ENCODE measurements around the gene COPG2.
"Not testable (repeated sequence)": the region's sequence is repeated elsewhere in the genome, so short reads cannot be mapped to it uniquely, and the experiment has no call there.

The COPG2 gene, protein sequence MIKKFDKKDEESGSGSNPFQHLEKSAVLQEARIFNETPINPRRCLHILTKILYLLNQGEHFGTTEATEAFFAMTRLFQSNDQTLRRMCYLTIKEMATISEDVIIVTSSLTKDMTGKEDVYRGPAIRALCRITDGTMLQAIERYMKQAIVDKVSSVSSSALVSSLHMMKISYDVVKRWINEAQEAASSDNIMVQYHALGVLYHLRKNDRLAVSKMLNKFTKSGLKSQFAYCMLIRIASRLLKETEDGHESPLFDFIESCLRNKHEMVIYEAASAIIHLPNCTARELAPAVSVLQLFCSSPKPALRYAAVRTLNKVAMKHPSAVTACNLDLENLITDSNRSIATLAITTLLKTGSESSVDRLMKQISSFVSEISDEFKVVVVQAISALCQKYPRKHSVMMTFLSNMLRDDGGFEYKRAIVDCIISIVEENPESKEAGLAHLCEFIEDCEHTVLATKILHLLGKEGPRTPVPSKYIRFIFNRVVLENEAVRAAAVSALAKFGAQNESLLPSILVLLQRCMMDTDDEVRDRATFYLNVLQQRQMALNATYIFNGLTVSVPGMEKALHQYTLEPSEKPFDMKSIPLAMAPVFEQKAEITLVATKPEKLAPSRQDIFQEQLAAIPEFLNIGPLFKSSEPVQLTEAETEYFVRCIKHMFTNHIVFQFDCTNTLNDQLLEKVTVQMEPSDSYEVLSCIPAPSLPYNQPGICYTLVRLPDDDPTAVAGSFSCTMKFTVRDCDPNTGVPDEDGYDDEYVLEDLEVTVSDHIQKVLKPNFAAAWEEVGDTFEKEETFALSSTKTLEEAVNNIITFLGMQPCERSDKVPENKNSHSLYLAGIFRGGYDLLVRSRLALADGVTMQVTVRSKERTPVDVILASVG

DNA sequence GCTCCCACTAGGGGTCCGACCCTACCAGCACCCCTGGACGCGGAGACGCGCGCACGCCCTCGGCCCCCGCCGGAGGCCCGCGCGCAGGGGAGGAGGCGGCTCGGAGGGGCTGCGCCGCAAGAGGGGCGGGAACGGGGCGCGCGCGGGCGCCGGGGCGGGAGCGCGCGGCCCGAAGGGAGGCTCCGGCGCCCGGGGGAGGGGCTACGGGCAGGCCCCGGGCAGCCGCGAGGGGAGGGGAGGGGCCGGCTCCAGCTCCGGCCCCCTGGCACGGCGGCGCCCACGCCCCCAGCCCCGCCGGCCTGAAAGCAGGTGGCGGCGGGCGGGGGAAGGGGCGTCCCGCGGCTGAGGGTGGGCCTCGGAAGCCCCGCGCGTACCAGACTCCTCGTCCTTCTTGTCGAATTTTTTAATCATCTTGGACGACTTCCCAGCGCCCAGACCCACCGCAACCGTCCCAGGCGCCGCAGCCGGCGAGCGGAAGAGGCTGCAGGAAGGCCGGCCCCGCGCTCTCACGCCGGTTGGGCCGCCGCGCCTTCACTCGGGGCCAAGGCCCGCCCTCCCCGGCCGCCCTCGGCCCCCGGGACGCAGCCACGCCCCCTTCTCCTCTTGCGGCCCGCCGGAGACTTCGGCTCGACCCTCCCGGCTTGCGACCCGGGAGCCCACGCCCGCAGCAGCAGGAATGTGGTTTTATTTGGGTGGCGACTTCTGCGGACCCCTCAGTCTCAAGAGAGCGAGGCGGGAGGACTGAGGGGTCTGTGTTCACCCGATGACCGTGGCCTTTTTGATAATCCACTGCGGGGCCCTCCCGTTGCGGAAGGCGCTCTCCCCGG, at the start of gene COPG2:
COPG2 (minus strand) TSS at position 491 of the 827 bp plus-strand sequence; CDS start at position 411, 80 bp downstream.
- no peak for FAIRE-seq

DNA sequence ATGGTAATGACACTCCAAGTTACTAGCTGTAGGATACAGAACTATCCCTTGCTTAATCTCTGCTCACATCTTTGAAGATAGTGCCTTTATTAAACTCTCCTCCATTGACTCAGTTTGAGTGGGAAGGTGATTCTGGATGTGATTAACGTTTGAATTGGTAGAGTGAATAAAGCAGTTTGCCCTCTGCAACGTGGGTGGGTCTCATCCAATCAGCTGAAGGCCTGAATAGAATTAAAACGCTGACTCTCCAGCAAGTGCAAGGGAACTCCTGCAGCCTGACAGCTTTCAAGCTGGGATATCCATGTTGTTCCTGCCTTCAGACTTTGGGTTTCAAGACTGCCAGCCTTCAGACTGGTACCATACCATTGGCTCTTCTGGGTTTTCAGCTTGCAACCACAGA, 43.9 kb upstream of the COPG2 start:
- FAIRE-seq: no peak

DNA sequence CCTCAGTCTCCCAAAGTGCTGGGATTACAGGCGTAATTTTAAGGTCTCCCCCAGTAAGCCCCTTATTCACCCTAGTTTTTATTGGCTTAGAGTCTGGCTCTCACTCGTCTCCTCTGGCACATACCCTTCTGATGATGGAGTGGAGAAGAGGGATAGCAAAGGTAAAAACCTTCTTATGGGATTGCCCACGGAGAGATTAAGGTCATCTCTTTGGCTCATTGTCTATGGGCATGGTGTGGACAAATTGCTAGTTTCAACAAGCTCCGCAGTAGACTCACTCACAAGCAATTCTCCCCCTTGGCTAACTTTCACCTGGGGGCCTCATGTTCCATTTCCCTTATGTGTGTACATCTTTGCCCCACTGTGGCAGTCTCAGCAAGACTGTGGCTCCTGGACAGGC, 40.2 kb upstream of the COPG2 start:
- no peak for FAIRE-seq

DNA sequence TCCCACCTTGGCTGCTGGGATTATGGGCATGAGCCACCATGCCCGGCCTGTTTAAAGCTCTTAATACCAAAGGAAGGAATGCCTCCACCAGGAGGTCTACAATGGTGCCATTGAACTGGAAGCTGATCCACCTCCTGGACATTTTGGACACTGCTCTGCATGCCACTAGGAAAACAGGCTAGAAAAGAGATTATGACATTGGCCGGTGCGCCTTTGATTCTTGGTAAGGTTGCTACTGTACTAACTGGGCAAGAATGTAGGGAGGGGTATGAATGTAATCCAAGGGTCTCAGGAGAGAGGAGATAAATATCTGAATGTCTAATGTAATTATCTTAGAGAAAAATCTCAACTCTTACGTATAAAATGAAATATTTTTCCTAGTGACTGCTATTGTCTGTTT, 39.5 kb upstream of the COPG2 start:
- no peak for FAIRE-seq

DNA sequence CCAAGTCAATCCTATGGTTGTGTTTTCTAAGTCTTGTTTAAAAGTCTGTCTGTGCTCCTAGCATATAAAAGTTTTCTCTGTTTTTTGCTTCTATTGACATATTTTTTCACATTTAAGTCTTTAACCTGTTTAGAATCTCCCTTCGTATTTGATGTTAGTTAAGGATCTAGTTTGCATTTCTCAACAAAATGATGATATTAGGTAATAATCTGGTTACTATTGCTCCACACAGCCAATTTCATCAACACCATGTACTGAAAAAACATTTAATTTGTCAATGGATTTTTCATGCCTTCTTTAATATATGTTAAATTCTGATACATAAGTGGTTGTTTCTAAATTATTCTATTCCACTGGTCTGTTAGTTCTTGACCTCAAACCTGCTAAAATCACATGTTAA, 35.3 kb upstream of the COPG2 start:
- FAIRE-seq: no peak

DNA sequence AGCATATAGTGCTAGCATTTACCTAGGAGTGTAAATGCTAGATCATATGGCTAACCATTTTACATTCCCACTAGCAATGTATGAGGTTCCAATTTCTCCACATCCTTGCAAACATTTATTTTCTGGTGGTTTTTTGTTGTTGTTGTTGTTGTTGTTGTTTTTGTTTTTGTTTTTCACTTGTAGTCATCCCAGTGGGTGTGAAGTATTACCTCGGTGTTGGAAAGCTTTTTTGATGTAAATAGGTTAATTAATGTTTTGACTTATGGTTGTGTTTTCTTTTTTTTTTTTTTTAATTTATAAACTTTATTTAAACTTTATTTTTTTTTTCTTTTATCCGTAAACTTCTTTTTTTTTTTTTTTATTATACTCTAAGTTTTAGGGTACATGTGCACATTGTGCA, 33.1 kb upstream of the COPG2 start:
- peak; percentile 21 for FAIRE-seq

GRCh38 chr7:130700760-130701159, 32.2 kb upstream of the COPG2 start:
- peak; percentile 27 for FAIRE-seq

- no peak for FAIRE-seq
Measured at GRCh38 chr7:130699686-130700085, 31.1 kb upstream of the COPG2 start.

DNA sequence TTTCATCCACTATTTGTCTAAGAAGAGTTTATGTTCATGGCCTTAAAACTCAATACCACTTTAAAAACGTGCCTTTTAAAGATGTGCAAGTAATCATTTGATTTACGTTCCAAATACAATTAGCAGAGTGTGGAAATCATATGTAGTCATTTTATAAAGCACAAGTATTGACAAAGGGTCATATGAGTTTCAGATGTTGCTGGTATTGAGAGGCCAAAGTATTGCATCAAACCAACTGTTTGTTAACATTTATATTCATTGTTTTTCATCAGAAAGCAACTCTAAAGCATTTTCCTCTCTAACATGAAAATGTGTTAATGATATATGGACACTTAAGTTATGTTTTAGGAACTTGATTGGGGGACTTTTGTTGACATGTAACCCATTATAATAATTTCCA, 29.3 kb upstream of the COPG2 start:
- no peak for FAIRE-seq

DNA sequence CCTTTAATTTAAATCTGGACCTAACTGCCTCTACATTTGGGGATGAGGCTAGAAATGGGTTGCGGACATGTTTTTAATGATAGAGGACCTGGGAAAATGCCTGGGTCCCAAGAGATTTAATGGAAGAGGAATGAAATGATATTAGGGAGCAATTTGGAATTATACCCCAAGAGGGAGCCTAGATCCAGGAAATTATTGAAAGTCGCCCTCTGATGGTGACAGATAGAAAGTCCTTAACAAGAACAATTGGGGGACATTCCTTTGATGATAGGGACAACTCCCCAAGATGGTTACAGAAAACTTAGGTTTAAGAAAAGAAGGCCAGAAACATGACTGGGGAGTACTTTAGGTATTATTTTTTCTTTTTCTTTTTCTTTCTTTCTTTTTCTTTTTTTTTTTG, 27.3 kb upstream of the COPG2 start:
- peak; percentile 79 for FAIRE-seq

DNA sequence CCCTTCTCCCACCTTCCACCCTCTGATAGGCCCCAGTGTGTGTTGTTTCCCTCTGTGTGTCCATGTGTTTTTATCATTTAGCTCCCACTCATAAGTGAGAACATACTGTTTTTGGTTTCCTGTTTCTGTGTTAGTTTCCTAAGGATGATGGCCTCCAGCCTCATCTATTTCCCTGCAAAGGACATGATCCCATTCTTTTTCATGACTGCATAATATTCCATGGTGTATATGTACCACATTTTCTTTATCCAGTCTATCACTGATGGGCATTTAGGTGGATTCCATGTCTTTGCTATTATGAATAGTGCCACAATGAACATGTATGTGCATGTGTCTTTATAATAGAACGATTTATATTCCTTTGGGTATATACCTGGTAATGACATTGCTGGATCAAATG, 23.8 kb upstream of the COPG2 start:
- FAIRE-seq: not testable (repeated sequence)

DNA sequence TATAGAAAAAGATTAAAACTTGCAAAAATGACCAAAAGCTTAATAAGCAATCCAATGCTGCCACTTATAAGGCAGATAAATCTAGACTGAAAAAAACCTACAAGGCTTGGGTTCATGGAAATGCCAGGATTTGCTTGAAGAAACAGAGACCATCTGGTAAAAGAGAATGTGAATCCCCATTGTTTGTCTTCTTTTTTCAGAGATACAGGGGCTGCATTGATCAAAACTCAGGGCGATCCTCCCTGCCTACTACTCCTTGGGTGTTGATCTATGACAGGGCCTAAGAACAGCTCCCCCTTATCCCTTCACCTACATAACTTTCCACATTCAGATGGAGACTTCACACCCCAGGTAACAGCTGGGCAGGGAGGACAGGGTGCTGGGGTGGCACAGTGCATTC, 21.1 kb upstream of the COPG2 start:
- FAIRE-seq: no peak

- FAIRE-seq: no peak
Measured at GRCh38 chr7:130683026-130683425, 14.5 kb upstream of the COPG2 start.

DNA sequence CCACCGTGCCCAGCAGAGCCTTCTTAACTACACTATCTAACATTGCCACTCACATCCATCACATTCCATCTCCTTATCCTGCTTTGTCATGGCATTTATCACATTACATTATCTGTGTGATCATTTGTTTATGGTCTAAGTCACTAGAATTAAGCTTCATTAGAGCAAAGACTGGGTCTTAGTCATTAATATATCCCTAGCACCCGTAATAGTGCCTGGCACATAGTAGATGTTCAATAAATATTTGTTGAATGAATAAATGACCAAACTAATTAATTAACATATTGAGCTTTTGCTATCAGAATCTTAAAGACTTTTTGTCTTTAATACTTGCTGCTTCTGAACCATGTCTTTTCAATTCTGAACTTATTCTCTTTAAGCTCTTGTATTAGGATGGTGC, 5.9 kb upstream of the COPG2 start:
- no peak for FAIRE-seq

- no peak for FAIRE-seq
Measured at GRCh38 chr7:130673066-130673465, 4.5 kb upstream of the COPG2 start.

GRCh38 chr7:130672146-130672545, 3.6 kb upstream of the COPG2 start:
- no peak for FAIRE-seq

GRCh38 chr7:130669085-130669700, 645 bp upstream of the COPG2 start:
- FAIRE-seq: no peak

- FAIRE-seq: no peak
Measured at GRCh38 chr7:130667593-130668257, 823 bp downstream of the COPG2 start.

- FAIRE-seq: no peak
Measured at GRCh38 chr7:130662426-130662825, 6.1 kb downstream of the COPG2 start.

- FAIRE-seq: no peak
Measured at GRCh38 chr7:130655286-130655685, 13.3 kb downstream of the COPG2 start.

DNA sequence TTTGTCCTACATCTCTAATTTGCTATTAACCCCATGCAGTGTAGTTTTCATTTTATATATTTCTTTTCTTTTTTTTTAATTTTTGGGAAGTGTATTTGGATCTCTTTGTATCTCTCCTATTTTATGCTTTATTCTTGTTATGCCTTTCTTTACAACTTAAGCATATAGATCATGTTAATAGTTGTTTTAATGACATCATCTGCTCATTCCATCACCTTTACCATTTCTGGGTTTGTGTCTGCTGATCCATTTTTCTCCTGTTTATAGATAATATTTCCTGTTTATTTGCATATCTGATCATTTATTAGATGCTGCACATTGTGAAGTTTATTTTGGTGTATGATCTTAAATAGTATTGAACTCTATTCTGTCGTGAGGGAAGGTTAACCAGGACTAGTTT, 13.7 kb downstream of the COPG2 start:
- peak; percentile 66 for FAIRE-seq

DNA sequence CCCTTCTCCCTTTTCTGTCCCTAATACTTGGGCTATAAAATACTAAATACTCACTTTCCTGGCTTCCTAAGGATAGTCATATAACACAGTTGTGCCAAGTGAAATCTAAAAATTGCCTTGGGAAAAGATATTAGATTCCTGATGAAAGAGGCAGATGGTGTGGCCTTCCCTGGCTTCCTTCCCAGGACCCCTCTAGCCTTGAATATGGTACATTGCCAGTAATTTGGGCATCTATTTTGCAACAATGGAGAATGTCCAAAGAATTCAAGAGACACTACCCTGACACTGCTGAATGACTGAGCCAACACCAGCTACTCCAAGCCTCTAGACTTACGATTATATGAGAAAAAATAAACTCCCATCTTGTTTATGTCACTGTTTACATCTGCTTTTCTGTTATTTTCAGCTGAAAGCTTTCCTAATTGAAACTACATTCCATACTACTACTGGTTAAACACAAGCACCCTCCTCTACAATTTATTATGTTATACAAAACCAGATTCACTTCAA, 17.9 kb downstream of the COPG2 start:
- no peak for FAIRE-seq
